ENCODE data around the gene VPS25. TPM values are rescaled to one million over a fixed set of nuclear protein-coding genes. Genes with fewer than 3 reads are reported as not detected.

The VPS25 gene
- total RNA-seq, 1 experiment from 2014 or later: 95.4 TPM

DNA sequence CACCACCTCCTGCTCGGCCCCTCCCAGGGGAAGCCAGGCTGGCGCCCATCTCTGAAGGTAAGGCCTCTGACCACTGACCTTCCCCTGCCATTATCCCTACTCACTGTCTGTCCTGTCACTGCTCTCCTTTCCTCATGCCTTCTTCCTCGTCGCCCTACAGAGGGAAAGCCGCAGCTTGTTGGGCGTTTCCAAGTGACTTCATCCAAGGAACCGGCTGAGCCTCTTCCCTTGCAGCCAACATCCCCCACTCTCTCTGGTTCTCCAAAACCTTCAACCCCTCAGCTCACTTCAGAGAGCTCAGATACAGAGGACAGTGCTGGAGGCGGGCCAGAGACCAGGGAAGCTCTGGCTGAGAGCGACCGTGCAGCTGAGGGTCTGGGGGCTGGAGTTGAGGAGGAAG, 22.2 kb downstream of the VPS25 start:
- DNase-seq (ENCODE audit: low spot score): no peak

GRCh38 chr17:42796066-42796758, 23.0 kb downstream of the VPS25 start:
- DNase-seq (ENCODE audit: low spot score): no peak

GRCh38 chr17:42797067-42798007, 24.1 kb downstream of the VPS25 start:
- DNase-seq (ENCODE audit: low spot score): no peak

GRCh38 chr17:42798011-42798382, 24.7 kb downstream of the VPS25 start:
- no peak for DNase-seq (ENCODE audit: low spot score)

DNA sequence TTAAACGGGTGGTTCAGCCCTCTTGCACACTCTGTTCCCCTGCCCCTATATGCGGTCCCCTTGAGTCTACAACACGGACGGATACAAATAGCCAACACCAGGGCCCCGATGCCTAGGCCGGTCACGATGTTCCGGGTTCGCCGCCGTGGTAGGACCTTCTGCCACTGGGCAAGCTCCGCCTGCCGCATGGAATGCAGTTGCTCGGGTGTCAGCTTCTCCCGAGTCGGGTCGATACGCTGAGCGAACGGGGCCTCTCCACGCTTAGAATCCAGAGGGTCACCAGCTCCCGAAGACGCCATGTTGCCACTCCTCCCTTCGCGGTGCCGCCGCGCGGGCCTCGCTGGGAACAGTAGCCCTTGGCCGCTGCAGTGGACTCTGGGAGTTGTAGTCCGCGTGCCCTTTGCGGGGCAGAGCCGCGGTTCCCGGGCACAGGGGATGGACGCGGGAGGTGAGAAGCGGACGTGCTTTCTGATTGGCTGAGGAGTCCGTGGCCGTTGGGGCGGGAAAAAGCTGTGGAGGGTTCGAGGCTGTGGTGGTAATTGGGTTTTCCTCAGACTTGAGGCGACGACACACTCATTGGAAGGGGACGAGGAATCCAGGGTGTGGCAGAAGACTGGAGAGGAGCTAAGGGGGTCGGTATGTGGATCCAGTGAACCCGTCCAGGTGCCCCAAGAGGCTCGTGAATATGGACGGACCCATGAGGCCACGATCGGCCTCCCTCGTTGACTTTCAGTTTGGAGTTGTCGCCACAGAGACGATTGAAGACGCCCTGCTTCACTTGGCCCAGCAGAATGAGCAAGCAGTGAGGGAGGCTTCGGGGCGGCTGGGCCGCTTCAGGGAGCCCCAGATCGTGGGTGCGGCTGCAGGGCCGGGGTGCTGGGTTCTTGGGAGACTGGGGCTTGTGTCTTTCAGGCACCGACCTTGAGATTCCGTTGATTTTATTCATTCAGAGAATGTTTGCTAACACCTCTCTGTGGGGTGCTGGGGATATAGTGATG, 25.4 kb downstream of the VPS25 start, which contains the start of the genes CNTD1 and COA3:
Gene CNTD1, plus strand, starts transcription at position 479 of the 998 bp plus-strand sequence. Its CDS starts 207 bp downstream, at position 686.
Gene COA3, minus strand, starts transcription at position 322 of the 998 bp plus-strand sequence. Its CDS starts 23 bp downstream, at position 299.
- peak; percentile 77 for DNase-seq (ENCODE audit: low spot score)

GRCh38 chr17:42803074-42803883, 30.0 kb downstream of the VPS25 start:
- DNase-seq (ENCODE audit: low spot score): no peak

GRCh38 chr17:42804918-42805367, 31.7 kb downstream of the VPS25 start:
- no peak for DNase-seq (ENCODE audit: low spot score)

- no peak for DNase-seq (ENCODE audit: low spot score)
These were observed 33.0 kb downstream of the VPS25 start for GRCh38 chr17:42806249-42806648.

- DNase-seq (ENCODE audit: low spot score): peak; percentile 23
These were observed 36.0 kb downstream of the VPS25 start for GRCh38 chr17:42809250-42809649.

DNA sequence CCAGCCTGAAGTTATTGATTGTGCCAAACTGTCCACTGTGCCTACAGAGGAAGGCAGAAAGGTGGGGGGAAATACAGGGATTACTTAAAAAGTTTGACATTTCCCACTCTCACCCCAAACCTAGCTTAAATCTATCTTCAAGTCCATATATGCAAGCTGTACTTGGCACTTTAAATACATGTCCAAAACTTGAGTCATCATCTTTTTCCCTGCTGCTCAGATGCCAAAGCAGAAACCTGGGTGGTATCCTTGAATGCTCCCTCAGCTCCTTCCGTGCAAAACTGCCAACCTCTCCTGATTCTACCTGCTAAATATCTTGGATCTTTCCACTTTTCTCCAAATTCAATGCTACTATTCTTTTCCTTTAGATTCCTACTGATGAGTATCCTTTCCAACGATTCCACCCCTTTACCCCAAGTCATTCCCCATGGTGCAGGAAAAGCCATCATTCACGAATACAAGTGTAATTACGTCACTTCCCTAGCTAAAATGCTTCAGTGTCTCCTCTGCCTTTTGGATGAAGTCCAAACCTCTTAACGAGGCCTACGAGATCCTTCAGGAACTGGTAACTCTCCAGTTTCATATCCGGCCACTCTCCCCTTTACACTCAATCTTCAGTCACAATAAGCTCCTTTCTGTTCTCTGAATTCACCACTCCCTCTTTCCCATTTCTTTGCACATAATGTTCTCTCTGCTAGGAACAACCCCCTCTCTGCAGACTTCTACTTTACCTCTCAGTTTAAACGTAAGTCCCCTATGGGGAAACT, 41.6 kb downstream of the VPS25 start:
- no peak for DNase-seq (ENCODE audit: low spot score)

DNA sequence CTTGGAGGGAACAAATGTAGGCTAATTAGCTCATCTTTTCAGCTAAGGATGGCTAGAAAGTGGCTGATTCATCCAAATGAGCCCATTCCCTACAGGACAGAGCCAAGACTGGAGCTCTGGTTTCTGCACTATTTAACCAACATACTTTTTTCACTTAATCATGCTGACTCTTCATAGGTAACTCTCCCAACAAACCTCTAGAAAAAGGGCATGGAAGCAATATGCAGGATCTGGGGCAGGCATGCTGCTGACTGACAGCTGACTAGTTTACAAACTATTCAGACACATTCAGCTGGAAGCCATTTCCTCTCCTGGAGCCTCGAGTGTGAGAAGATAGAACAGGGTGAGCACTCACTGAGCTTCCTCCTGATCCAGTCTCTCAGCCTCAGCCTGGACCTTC, 44.6 kb downstream of the VPS25 start:
- DNase-seq (ENCODE audit: low spot score): no peak

GRCh38 chr17:42818379-42818778, 45.1 kb downstream of the VPS25 start:
- no peak for DNase-seq (ENCODE audit: low spot score)

DNA sequence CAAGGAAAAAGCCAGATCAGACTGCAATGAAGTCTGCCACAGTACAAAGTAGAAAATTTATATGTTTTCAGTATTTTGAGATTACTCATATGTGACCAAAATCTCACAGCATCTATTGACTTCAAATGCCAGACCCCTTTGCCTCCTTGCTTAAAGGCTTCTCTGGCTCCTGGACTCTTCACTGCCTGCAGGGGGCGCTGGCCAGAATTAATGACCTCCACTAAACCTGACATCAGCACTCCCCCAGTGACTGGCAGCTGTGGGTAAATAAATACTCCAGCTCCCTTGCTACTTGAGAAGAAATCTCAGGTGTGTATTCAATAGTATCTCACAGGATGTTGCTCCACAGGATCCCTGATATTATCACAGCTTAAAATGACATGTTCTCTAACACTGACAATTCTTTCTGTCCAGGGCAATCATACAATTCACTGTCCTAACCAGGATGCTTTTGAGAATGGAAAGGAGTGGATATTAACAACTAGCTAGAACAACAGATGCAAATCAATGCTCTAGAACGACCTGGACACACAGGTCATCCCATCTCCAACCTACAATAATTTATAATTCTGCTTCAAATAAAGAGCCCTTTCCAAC, 46.8 kb downstream of the VPS25 start:
- DNase-seq (ENCODE audit: low spot score): peak; percentile 48

DNA sequence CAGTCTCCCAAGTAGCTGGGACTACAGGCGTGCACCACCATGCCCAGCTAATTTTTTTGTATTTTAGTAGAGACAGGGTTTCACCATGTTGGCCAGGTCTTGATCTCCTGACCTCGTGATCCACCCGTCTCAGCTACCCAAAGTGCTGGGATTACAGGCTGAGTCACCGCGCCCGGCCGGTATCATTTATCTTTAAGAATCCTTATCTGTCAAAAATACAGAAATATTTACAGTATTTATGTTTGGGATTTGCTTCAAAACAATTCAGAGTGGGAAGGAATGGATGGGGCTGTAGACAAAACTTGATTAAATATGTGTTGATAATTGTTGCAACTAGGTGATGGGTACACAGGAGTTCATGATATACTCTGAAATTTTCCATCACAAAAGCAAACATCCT, 47.9 kb downstream of the VPS25 start:
- DNase-seq (ENCODE audit: low spot score): no peak

- no peak for DNase-seq (ENCODE audit: low spot score)
These were observed 54.2 kb downstream of the VPS25 start for GRCh38 chr17:42827472-42827871.
